Measurements from ENCODE around the gene MID1.
"Not testable (repeated sequence)": the region's sequence is repeated elsewhere in the genome, so short reads cannot be mapped to it uniquely, and the experiment has no call there.

Gene MID1

DNA sequence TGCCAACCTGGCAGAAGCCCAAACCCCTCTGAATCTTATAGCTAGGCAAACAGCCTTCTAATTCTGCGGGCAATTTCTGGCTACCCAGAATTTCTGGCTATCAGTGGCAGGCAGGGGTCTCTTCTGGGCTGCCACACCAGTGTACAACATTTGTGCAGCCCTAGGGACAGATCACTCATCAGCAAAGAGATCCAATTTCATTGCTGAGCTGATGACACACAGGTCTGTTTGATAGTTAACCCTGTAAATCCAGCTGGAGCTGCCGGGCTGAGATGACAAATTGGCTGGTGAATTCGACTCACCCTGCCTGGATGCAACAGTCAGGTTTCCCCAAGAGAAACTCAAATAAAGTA is 2.4 kb downstream of the MID1 start:
- no peak for DNase-seq (ENCODE audit: low read depth in 2 of 3, low spot score in 1 of 3)

DNA sequence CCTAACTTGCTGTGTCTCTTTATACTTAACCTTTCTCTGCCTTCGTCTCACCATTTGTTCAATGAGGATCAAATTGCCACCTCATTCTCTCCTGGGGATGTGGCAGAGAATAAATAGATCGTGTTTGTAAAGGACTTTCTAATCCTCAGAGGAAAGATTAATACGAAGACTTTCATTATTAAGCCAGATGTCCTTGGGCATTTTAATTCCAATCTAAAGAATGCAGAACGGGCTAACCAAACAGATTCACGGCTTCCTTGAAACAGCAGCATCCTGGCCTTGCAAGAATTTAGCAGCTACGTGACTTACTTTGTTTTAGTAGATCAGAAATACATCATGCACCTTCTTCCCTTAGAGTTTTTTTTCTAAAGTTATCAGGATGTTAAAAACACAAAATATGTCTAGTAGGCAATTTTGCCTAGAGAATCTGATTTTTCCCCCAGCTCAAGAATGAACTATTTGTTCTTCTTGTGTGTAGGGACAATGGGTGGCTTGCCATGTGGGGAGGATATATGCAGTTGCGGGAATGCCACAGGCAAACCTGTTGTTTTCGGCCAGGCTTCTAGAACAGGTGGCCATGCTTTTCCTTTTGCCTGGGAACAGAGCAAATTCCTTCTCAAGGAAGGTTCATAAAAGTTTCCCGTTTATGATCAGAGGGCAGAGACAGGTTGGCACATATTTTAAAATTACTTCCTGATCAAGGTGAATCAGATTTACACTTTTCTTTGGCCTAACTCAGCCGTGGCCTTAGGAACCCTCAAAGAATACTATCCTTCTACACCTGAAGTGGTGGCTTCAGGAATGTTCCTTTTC is 3.0 kb downstream of the MID1 start:
- DNase-seq (ENCODE audit: low read depth in 2 of 3, low spot score in 1 of 3) = no peak

DNA sequence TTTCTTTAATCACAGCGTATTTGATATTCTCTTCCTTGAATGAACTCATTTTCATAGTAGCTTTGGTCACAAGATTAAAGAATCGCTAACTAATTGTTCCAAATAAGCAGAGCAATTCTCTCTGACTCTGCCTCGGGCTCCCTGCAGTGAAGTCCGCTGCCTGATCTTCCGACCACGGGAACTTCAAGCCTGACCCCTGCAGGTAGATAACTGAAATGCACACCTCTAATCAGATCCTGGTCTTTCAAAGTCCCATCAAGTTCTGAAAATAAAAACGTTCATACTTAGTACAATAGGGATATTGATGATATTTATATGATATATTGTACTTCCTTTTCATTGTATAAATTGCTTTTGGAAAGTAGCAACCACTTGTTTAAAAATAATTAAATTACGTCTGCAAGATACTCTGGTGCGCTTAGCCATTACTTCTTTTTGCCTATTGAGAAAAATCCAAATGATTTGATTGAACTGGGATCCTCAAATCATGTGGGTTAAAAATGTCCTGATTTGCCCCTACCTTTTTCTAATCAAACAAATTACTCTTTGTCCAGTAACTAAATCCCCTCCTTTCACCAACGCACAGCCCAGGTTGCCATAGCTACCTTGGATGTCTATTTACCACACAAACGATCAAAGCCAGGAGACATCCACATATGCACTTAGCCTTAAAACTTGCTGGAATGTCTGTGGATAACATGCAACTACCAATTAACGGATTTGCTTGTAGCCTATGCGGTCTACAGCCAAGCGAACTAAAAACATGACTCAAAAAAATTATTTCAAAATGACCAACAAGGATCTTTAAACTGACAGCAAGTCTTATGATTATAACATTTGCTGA is 4.2 kb downstream of the MID1 start:
- peak in 1 of 3 donors; percentile 10 for DNase-seq (ENCODE audit: low read depth in 2 of 3, low spot score in 1 of 3)

DNA sequence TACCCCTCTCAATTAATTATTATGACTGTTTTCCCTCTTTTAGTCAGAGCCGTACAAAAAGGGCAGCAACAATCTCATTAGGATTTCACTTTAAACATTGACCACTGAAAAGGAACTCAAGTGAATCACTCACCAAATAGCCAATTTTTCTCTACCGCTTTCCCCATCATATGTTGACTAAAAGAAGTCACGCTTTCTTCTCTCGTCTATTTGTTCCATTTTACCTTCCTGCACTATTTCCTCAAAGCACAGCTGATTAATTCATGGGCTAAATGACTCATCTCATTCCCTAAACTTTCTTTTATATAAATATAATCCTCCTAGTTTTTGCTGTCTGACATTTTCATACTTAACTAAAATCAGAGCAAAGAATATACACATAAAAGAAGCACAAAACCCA is 8.2 kb downstream of the MID1 start:
- DNase-seq (ENCODE audit: low read depth in 2 of 3, low spot score in 1 of 3) = no peak

DNA sequence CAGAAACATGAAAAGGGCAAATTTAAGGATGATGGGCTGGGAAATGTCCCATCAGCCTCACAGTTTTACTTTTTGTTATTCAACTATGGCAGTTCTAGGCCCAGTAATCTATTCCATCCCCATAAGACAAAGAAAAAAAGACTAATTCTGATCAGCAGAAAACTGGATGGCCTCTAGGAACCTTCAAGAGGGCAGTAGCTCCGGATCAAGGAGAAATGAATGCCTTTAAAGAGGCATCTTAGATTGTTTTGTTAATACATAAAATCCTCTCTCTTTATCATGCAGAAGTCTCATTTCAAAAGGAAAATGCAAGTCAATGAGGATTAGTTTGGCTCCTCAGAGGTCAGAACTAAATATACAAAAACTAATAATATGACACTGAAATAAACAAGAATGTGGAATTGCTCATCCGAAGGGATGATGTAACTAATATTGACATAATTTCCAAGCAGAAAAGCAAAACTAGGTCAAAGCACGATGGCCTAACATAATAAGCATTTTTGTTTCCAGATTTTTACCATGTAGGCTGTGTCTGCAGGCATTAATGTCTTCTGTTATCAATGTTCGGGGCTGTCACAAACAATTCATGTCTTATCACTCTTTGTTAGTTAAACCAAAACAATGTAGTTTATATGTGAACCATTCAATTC is 8.8 kb downstream of the MID1 start:
- DNase-seq (ENCODE audit: low read depth in 2 of 3, low spot score in 1 of 3) = no peak

DNA sequence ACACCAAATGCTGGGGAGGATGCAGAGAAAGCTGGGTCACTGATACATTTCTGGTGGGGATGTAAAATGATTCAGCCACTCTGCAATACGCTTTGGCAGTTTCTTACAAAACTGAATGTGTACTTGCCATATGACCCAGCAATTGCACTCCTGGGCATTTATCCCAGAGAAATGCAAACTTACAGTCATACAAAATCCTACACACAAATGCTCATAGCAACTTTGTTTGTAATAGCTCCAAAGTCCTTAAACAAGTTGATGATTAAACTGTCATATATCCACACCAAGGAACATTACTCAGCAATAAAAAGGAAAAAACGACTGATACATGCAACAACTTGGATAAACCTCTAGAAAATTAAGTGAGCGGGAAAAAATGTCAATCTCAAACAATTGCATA is 12.3 kb downstream of the MID1 start:
- DNase-seq (ENCODE audit: low read depth in 2 of 3, low spot score in 1 of 3) = no peak

DNA sequence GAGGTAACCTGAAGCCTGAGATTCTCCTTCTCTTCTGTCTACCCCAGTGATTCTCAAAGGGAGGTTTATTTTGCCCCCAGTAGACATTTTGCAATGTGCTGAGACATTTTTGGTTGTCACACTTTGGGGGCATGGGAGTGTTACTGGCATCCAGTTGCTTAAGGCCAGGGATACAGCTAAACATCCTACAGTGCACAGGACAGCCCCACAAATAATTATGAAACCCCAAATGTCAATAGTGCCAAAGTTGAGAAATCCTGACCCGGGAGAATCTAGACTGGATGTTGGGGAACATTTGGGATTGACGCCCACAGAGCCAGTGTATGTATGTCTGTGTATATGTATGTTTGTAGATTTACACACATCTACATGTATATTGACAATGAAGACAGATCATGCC is 13.2 kb downstream of the MID1 start:
- no peak for DNase-seq (ENCODE audit: low read depth in 2 of 3, low spot score in 1 of 3)

DNA sequence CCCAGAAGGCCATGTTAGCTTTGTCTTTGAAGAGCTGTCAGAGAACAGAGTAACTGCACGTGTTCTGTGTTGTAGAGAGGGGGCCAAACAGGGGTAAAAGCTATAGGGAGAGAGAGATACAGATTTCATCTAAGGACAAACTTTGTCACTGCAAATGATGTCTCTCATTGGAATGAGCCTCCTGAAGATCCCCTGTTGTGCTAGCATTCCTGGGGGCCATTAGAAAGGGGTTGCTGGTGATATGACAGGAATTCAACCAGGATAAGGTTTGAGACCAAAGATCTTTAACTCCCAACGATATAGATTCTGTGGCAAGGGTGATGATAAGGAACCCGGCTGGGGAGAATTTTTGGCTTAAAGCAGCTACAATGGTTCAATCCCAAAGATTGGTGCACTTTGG is 16.8 kb downstream of the MID1 start:
- no peak for DNase-seq (ENCODE audit: low read depth in 2 of 3, low spot score in 1 of 3)

DNA sequence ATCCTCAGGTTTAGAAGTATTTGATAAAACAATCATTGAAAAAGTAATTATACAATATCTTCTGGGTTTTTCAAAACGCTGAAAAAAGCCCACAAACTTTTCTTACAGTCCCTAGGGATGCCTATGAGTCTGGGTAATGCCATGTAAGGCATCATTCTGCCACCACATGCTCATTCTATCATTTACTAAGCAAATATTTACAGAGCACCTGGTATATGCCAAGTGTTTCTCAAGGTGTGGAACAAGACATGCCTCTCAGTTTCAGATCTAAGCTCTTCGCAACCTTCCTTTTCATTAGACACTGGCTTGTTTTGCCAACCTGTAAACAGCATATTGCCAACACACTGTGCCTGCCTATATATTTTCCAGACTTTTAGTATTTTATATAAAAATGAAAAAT is 17.7 kb downstream of the MID1 start:
- DNase-seq (ENCODE audit: low read depth in 2 of 3, low spot score in 1 of 3) = no peak

DNA sequence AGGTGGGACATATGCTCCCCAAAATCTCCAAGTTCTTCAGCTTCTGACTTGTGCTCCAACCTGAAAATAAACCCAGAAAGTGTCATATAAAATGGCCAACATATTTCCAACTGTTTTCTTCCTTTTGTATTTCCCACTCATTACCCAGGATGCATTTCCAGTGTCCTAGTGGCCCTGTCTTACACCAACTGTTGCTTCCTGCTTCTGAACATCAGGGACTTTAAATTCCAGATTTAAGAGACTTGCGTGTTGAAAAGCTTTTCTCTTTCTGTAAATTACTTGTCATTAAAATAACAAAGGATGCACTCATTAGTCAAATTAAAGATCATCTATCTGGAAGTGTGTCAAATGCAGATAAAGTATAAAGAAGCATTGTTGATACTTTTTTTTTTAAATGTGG is 19.9 kb downstream of the MID1 start:
- DNase-seq (ENCODE audit: low read depth in 2 of 3, low spot score in 1 of 3) = no peak

DNA sequence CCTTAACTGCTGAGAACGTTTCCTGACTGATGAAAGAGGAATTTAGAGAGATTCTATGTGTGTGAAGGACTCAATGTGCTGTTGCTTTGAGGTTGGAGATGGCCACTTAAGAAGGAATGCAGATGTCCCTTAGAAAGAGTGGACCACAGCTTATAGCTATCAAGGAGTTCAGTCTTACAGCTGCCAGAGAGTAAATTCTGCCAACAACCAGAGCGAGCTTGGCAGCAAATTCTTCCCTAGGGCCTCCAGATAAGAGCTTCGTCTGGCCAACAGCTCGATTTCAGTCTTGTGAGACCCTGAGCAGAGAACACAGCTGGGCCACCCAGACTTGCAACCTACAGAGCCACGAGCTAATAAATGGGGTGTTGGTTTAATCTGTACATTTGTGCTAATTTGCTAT is 21.8 kb downstream of the MID1 start:
- no peak for DNase-seq (ENCODE audit: low read depth in 2 of 3, low spot score in 1 of 3)

DNA sequence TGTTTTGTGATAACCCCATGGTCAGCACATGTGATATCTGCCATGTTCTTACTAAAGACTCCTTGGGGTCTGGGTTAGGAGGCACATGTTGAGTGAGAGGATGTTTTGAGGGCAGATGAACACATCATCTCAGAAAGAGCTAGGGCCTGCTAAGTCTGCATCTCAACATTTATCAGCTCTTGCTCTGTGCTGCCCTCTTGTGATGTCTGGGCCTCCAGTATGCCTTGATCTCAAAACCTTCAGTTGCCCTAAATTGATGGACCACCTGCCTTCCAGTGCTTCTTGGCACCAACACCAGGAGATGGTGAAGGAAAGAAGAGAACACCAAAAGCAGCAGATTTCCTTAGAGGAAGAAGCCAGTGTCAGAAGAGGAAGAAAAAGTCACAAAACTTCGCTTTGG is 22.5 kb downstream of the MID1 start:
- DNase-seq (ENCODE audit: low read depth in 2 of 3, low spot score in 1 of 3) = no peak

DNA sequence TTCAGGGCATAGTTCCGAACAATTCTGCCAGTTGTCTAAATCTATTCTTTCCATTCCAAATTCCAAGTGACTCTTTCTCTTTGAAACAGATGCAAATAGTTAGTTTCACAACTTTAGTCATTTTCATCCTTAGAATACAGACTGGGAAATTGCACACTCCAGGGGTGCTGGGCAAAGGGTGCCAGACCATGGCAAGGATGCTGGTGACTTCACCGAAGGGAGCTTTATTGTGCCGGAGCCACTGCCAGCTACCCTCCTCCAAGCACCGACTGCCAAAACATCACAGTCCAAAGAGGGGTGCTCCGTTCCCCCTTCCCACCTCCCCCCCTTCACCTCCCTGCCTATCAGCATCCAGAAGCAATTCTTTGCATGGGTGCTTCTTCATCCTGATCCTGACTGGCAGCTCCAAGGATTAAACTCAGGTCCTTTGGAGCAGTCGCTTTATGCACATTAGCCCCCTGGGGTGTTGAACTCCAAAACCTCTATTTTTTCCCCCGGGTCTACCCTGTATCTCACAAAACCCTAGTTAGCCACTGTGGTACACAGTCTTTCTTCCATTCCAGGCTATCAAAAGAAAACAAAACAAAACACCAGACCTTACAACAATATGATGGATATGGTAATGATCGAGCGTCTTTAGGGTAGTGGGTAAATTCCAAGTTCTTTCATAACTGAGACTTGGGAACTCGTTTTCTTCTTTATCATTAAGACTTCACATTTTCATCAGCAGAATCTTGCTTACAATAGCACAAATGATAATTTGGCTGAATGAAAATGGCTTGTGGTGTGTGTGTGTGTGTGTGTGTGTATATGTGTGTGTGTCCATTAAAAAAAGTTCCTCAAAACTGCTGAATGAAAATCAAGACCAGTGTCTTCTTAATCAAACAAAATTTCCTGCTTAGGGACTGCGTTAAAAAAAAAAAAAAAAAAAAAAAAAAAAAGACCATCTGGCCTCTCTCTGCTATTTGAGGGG is 28.7 kb downstream of the MID1 start:
- no peak for DNase-seq (ENCODE audit: low read depth in 2 of 3, low spot score in 1 of 3)

DNA sequence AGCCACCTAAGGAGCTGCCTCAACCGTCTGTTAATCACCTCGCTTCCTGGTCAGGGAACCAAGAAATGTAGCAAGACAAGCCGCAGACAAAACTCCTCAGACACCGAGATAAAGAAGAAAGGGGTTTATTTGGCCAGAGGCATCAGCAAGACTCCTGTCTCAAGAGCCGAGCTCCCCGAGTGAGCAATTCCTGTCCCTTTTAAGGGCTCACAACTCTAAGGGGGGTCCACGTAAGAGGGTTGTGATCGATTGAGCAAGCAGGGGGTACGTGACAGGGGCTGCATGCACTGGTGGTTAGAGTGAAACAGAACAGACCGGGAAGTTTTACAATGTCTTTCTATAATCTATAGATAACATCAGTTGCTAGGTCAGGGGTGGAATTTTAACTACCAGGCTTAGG is 30.6 kb downstream of the MID1 start:
- DNase-seq (ENCODE audit: low read depth in 2 of 3, low spot score in 1 of 3) = not testable (repeated sequence)

DNA sequence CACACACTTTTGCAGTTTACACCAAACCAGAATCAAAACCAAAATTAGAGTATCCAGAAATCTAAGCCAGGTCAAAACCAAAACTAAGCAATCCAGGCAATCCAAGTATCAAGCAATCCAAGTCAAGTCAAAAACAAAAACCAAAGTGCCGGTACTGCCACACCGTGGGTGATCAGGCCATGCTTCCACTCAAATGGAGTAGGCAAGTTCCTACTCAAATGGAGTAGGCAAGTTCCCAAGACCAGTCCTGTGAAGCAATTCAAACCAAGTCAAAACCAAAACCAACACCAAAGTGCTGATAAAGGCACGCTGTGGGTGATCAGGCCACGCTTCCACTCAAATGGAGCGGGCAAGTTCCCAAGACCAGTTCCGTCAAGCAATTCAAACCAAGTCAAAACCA is 31.3 kb downstream of the MID1 start:
- DNase-seq (ENCODE audit: low read depth in 2 of 3, low spot score in 1 of 3) = no peak

DNA sequence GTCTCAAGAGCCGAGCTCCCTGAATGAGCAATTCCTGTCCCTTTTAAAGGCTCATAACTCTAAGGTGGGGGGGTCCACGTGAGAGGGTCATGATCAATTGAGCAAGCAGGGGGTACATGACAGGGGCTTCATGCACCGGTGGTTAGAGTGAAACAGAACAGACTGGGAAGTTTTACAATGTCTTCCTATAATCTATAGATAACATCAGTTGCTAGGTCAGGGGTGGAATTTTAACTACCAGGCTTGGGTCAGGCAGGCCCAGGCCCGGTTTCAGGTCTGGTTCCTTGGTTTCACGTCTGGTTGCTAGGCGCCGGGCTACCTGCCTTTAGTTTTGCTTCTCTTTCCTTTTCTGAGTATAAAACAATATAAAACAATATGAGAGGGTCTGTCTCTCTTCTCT is 35.5 kb downstream of the MID1 start:
- not testable (repeated sequence) for DNase-seq (ENCODE audit: low read depth in 2 of 3, low spot score in 1 of 3)

DNA sequence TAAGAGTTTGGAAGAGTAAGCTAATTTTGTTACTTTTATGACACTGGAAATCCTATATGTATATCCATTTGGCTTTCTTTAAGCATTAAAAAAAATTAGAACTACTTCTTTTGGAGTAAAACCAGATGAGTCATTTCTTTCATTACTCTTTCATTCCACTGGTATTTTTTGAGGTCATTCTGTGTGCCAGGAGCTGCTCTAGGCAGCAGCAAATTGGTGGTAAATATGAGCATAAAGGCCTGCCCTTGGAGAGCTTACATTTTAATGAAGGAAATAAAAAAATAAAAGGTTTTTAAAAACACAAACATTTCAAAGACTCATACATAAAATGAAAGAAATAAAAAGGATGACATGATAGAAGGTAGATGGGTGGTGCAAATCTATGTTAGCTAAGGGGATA is 37.4 kb downstream of the MID1 start:
- DNase-seq (ENCODE audit: low read depth in 2 of 3, low spot score in 1 of 3) = no peak

DNA sequence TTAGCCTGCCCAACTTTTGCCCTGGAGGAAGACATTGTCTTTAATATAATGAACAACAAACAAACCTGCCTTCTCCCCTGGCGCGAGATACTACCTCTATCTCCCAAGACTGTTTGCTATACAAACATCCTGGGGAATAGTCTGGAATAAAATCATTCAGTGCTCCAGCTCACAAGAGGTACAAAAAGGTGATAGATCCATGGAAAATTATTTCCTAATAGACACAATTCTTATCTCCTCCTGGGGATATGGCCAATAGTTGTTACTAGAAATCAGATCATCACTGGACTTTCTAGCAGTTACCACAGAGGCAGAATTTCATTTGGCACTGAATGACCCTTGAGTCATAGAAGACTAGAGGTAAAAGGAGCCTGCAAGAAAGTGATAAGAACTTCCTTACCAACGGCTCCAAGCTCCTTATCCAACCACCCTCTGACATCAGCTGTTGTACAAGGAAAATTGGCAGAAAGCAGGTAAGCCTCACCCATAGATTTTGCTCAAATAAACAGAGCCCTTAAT is 38.1 kb downstream of the MID1 start:
- DNase-seq (ENCODE audit: low read depth in 2 of 3, low spot score in 1 of 3) = no peak

DNA sequence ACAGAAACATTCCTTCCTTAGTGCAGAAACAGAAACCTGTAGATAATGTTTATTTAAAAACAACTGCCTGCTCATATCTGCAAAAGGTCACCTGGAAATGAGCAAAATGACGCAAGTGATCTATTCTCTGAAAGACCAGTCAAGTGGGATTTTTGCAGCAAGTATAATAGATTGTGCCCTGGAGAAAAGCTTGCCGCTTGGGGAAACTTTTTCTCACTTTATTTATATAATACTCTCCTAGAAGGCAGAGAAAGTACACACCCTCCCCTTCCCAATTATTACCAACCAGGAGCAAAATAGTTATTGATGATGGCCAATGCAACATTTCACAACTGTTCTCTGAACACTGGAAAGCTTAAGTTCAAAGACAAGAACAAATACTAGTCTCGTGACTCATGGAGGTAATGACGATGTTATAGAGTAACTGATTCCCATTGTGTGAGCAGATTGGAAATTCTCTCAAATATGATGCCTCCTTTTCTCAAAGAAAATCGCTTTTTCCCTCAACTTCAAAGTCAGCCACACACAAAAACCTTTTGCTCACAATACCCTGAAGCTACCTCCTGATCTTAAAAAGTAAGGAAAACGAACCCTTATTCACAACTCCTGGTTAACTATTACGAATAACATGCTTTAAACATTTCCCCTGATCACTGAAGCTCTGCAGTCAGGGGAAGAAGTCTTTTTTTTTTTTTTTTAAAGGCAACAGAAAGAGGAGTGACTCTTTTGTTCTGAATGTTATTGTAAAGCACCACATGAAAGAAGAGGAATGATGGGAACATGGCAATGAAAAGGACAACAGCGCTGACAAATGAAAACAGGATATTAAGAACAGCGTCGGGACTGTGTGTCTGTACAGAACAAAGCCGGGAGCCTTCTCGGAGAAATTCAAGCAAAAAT is 41.0 kb downstream of the MID1 start:
- DNase-seq (ENCODE audit: low read depth in 2 of 3, low spot score in 1 of 3) = no peak

DNA sequence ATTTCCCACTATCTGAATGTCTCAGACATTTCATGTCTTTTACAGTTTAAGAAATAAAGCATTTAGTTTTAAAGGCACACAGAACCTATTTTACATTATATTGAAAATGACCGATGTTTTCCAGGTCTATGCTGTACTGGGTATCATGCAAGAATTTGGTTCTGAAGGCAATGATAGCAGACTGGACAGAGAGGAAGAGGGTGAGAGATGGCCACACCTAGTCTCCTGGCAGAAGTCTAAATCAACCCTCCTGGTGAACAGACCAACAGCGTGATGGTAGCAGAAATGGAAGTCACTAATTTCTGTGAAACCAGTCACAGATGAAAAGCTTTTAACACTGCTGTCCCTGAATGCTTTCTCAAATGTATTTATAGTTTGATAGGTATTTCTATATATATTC is 41.9 kb downstream of the MID1 start:
- no peak for DNase-seq (ENCODE audit: low read depth in 2 of 3, low spot score in 1 of 3)
